ENCODE results near the gene VPS37C. TPM values are rescaled to one million over a fixed set of nuclear protein-coding genes. Genes with fewer than 3 reads are reported as not detected.

VPS37C gene
- total RNA-seq, 4 donors from 2014 or later = 12.6 to 23.5 (median 18.0) TPM

DNA sequence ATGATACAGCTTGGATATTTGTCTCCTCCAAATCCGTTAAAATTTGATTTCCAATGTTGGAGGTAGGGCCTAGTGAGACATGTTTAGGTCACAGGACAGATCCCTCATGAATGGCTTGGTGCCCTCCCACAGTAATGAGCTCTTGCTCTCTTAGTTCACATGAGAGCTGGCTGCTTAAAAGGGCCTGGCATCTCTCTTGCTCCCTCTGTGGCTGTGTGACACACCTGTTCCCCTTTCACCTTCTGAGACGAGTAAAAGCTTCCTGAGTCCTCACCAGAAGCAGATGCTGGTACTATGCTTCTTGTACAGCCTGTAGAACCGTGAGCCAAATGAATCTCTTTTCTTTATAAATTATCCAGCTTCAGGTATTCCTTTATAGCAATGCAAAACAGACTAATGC lies 3.5 kb downstream of the VPS37C start:
- intact Hi-C loops (cut with DNase I) = no loop called here
- H3K27ac ChIP-seq = peak overlapping the region in 3 of 4 donors; percentile 64 to 96 (median 93)
- no peaks in the 10 kb centered on the region for H3K27me3 ChIP-seq
- H3K9me3 ChIP-seq = peaks cover 0 to 9% (median 0%) of the 10 kb centered on the region in 3 donors
- peaks cover 0 to 16% (median 0%) of the 10 kb centered on the region in 3 donors for H3K36me3 ChIP-seq
- peaks cover 28 to 64% (median 49%) of the 10 kb centered on the region in 3 donors for H3K4me1 ChIP-seq
- TF ChIP-seq, protein P1, sequence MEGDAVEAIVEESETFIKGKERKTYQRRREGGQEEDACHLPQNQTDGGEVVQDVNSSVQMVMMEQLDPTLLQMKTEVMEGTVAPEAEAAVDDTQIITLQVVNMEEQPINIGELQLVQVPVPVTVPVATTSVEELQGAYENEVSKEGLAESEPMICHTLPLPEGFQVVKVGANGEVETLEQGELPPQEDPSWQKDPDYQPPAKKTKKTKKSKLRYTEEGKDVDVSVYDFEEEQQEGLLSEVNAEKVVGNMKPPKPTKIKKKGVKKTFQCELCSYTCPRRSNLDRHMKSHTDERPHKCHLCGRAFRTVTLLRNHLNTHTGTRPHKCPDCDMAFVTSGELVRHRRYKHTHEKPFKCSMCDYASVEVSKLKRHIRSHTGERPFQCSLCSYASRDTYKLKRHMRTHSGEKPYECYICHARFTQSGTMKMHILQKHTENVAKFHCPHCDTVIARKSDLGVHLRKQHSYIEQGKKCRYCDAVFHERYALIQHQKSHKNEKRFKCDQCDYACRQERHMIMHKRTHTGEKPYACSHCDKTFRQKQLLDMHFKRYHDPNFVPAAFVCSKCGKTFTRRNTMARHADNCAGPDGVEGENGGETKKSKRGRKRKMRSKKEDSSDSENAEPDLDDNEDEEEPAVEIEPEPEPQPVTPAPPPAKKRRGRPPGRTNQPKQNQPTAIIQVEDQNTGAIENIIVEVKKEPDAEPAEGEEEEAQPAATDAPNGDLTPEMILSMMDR (IDR thresholded peaks at IDR 0.05) = no peak
- TF ChIP-seq POLR2A (IDR thresholded peaks at IDR 0.05) = no peak
- 37 to 55% methylated on average over 3 of the region's 3 CpGs for WGBS, 2 donors
- H3K4me3 ChIP-seq = no peak overlapping the region
- DNase-seq = no peak

DNA sequence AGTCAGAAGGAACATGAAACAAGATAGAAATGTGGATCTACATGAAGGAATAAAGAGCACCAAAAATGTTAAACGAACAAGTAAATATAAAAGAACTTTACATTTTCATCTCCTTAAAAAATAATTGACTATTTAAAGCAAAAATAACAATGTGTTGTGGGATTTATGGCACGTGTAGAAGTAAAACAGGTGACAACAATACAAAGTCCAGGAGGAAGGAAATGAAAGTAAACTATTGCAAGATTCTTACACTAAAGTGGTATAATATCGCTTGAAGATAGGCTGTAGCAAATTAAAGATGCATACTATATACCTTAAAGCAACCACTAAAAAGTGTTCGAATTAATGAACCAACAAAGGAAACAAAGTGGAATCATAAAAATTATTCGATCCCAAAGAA lies 5.5 kb downstream of the VPS37C start:
- 89% methylated on average over 5 of the region's 5 CpGs for WGBS, 2 donors
- Histone ChIP-seq H3K9me3 (peaks cover 0 to 9% (median 0%) of the 10 kb centered on the region in 3 donors), H3K27me3 (no peaks in the 10 kb centered on the region), H3K4me3 (no peak overlapping the region), H3K4me1 (peaks cover 22 to 71% (median 51%) of the 10 kb centered on the region in 3 donors), H3K36me3 (peaks cover 0 to 16% (median 0%) of the 10 kb centered on the region in 3 donors), H3K27ac (no peak overlapping the region)
- TF ChIP-seq POLR2A (IDR thresholded peaks at IDR 0.05) = no peak
- TF ChIP-seq, protein P1 (IDR thresholded peaks at IDR 0.05) = no peak
- intact Hi-C loops (cut with DNase I) = no loop called here
- no peak for DNase-seq

DNA sequence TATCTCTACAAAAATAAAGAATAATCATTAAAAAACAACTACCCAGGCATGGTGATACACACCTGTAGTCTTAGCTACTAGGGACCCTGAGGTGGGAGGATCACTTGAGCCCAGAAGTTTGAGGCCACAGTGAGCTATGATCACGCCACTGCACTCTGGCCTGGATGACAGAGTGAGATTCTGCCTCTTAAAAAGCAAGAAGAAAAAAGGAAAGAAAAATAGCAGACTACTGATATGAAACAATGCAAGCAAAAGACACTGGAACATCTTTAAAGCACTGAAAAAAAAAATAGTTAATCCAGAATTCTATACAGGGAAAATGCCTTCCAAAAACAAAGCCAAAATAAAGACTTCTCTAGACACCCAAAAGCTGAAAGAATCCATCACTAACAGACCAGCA lies 5.9 kb downstream of the VPS37C start:
- peaks cover 0 to 16% (median 0%) of the 10 kb centered on the region in 3 donors for H3K36me3 ChIP-seq
- DNase-seq = no peak
- H3K27me3 ChIP-seq = no peaks in the 10 kb centered on the region
- H3K9me3 ChIP-seq = peaks cover 0 to 9% (median 0%) of the 10 kb centered on the region in 3 donors
- H3K27ac ChIP-seq = no peak overlapping the region
- 100% methylated on average over 1 of the region's 1 CpG for WGBS, 2 donors
- peaks cover 21 to 71% (median 53%) of the 10 kb centered on the region in 3 donors for H3K4me1 ChIP-seq
- no peak for TF ChIP-seq POLR2A (IDR thresholded peaks at IDR 0.05)
- TF ChIP-seq, protein P1 (IDR thresholded peaks at IDR 0.05) = no peak
- no peak overlapping the region for H3K4me3 ChIP-seq
- intact Hi-C loops (cut with DNase I) = no loop called here

DNA sequence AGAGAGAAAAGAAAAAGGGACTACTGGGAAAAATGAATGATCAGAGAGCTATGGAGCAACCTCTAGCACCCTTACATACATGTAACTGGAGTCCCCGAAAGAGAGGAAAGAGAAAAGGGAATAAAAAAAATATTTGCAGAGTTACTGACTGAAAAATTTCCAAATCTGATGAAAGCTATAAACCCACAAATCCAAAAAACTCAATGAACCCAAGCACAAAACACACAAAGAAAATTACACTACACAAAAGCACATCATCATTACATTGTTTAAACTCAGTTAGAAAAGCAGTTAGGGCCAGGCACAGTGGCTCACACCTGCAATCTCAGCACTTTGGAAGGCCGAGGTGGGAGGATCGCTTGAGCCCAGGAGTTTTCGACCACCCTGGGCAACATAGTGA lies 6.7 kb downstream of the VPS37C start:
- 88 to 98% methylated on average over 4 of the region's 4 CpGs for WGBS, 2 donors
- H3K9me3 ChIP-seq = peaks cover 0 to 9% (median 0%) of the 10 kb centered on the region in 3 donors
- H3K4me3 ChIP-seq = no peak overlapping the region
- intact Hi-C loops (cut with DNase I) = no loop called here
- DNase-seq = no peak
- no peak for TF ChIP-seq POLR2A (IDR thresholded peaks at IDR 0.05)
- TF ChIP-seq, protein P1 (IDR thresholded peaks at IDR 0.05) = no peak
- peaks cover 0 to 16% (median 0%) of the 10 kb centered on the region in 3 donors for H3K36me3 ChIP-seq
- H3K4me1 ChIP-seq = peaks cover 25 to 71% (median 53%) of the 10 kb centered on the region in 3 donors
- H3K27me3 ChIP-seq = no peaks in the 10 kb centered on the region
- H3K27ac ChIP-seq = peak overlapping the region in 2 of 4 donors; percentile 81 to 85

DNA sequence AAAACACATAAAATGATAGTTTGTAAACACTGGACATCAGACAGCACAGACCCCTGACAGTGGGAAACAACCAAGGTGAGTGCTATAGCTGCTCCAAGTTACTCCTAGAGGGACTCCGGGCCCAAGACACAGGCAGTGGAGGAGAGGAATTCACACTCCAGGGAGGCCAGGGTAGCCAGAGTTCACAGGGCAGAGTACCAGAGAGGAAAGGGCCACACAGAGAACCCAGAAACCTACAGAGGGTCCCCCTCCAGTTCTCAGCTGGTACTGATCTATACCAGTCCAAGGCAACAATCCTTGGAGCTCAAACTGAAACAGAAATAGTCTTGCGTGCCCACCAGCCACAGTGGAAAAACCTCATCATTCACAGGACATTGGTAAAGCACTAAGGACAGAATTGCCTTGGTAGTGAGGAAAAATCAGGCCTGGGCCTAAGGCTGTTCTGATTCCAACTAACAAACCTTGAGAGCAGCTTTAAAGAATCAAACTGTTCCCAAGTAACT lies 7.6 kb downstream of the VPS37C start:
- Histone ChIP-seq H3K27me3 (no peaks in the 10 kb centered on the region), H3K4me3 (no peak overlapping the region), H3K27ac (peak overlapping the region; percentile 63 to 85 (median 83)), H3K36me3 (peaks cover 0 to 16% (median 0%) of the 10 kb centered on the region in 3 donors), H3K4me1 (peaks cover 21 to 71% (median 54%) of the 10 kb centered on the region in 3 donors), H3K9me3 (peaks cover 0 to 9% (median 0%) of the 10 kb centered on the region in 3 donors)
- TF ChIP-seq, protein P1 (IDR thresholded peaks at IDR 0.05) = no peak
- TF ChIP-seq POLR2A (IDR thresholded peaks at IDR 0.05) = no peak
- intact Hi-C loops (cut with DNase I) = no loop called here
- no peak for DNase-seq
- WGBS, 2 donors = 71 to 78% methylated on average over 1 of the region's 2 CpGs

All from esophagus squamous epithelium (tissue), 5 donors.